Activated CD4-positive, alpha-beta memory T cell treated with anti-CD3 and anti-CD28 coated beads for 36 hours (primary cell): ENCODE results near the gene C2orf49. TPM values are rescaled to one million over a fixed set of nuclear protein-coding genes. Genes with fewer than 3 reads are reported as not detected.

ENCODE experiments used
- CTCF ChIA-PET: fragments of 350-600 bp; sonication (Branson Sonifier 250); formaldehyde crosslinking; loops from one replicate; lab custom pipeline; 2021; ENCODE audit warnings: antibody characterized with exemption, inconsistent platforms; lab: Charles Lee
- POLR2A ChIA-PET: fragments of 350-600 bp; sonication (Branson Sonifier 250); formaldehyde crosslinking; loops from one replicate; lab custom pipeline; 2021; ENCODE audit warnings: antibody characterized with exemption; lab: Charles Lee
- DNase-seq: peaks from one replicate; pipeline ENCODE4 v3.0.0-alpha.2; 2020
- H3K27ac Mint-ChIP-seq: one replicate; pipeline ENCODE4 v1.8.0; 2021; ENCODE audit warnings: mixed read lengths
- H3K27me3 Mint-ChIP-seq: one replicate; pipeline ENCODE4 v1.8.0; 2021; ENCODE audit warnings: mixed read lengths
- H3K36me3 Mint-ChIP-seq: one replicate; pipeline ENCODE4 v1.8.0; 2021; ENCODE audit warnings: mixed read lengths
- H3K4me1 Mint-ChIP-seq: one replicate; pipeline ENCODE4 v1.8.0; 2021; ENCODE audit warnings: low read depth, mixed read lengths
- H3K4me3 Mint-ChIP-seq: one replicate; pipeline ENCODE4 v1.8.0; 2021; ENCODE audit warnings: mild to moderate bottlenecking, mixed read lengths
- H3K9me3 Mint-ChIP-seq: one replicate; pipeline ENCODE4 v1.8.0; 2021; ENCODE audit warnings: mixed read lengths
- intact Hi-C: fragments of 100-400 bp; cut with micrococcal nuclease; formaldehyde crosslinking; loops from one replicate; pipeline ENCODE4 v1.15.1; 2023
- total RNA-seq, 2 experiments: library from RNA; stranded (reverse); gene quantifications; one replicate each; pipeline ENCODE4 v1.2.3, GENCODE V29; 2021

C2orf49 gene
- total RNA-seq, 2 experiments from 2014 or later = 16.9 to 20.2 TPM

- no peak for DNase-seq
- peaks cover 32% of the 10 kb centered on the region for H3K4me1 Mint-ChIP-seq
- H3K36me3 Mint-ChIP-seq = peaks cover 3% of the 10 kb centered on the region
- H3K27ac Mint-ChIP-seq = no peak overlapping the region
- CTCF ChIA-PET = interaction anchor here (0.6 to 1.1 kb wide), 2 partner anchors 9 to 32 kb away, joined by 3 read pairs; no protein-coding TSS in a partner anchor
- no peak overlapping the region for H3K4me3 Mint-ChIP-seq
- intact Hi-C loops = loop anchor here (10.0 kb wide), 2 partner anchors 301 to 409 kb away; partner anchors contain the start of genes MRPS9 and NCK2
- POLR2A ChIA-PET = no interaction called here
- no peaks in the 10 kb centered on the region for H3K9me3 Mint-ChIP-seq
- no peaks in the 10 kb centered on the region for H3K27me3 Mint-ChIP-seq
These were observed 1.9 kb upstream of the C2orf49 start for GRCh38 chr2:105335469-105335868.

- no peaks in the 10 kb centered on the region for H3K27me3 Mint-ChIP-seq
- DNase-seq = no peak
- ChIA-PET POLR2A (interaction anchor here (2.0 kb wide), 1 partner anchor 8 kb away, joined by 16 read pairs; the partner anchor contains the start of gene TGFBRAP1), CTCF (interaction anchor here (1.3 kb wide), 1 partner anchor 9 kb away, joined by 5 read pairs; no protein-coding TSS in a partner anchor)
- peak overlapping the region; percentile 99 for H3K27ac Mint-ChIP-seq
- H3K36me3 Mint-ChIP-seq = peaks cover 11% of the 10 kb centered on the region
- peak overlapping the region; percentile 95 for H3K4me3 Mint-ChIP-seq
- intact Hi-C loops = loop anchor here (1.0 to 10.0 kb wide), 3 partner anchors 7 to 408 kb away; partner anchors contain the start of genes MRPS9, NCK2 and TGFBRAP1
- no peaks in the 10 kb centered on the region for H3K9me3 Mint-ChIP-seq
- H3K4me1 Mint-ChIP-seq = peaks cover 33% of the 10 kb centered on the region
These were observed 586 bp upstream of the C2orf49 start for GRCh38 chr2:105336786-105337121.

- DNase-seq = no peak
- CTCF ChIA-PET = interaction anchor here (1.2 to 1.3 kb wide), 2 partner anchors 10 to 50 kb away, joined by 5 read pairs; no protein-coding TSS in a partner anchor
- Mint-ChIP-seq H3K4me1 (peaks cover 33% of the 10 kb centered on the region), H3K27me3 (no peaks in the 10 kb centered on the region), H3K27ac (peak overlapping the region; percentile 99), H3K4me3 (peak overlapping the region; percentile 95), H3K36me3 (peaks cover 18% of the 10 kb centered on the region), H3K9me3 (no peaks in the 10 kb centered on the region)
- POLR2A ChIA-PET = interaction anchor here (2.0 kb wide), 1 partner anchor 9 kb away, joined by 16 read pairs; the partner anchor contains the start of gene TGFBRAP1
- intact Hi-C loops = loop anchor here (10.0 kb wide), 2 partner anchors 303 to 407 kb away; partner anchors contain the start of genes MRPS9 and NCK2
These were observed 663 bp downstream of the C2orf49 start for GRCh38 chr2:105338020-105338385.

GRCh38 chr2:105339414-105339813 lies 2.1 kb downstream of the C2orf49 start:
- Mint-ChIP-seq H3K36me3 (peaks cover 27% of the 10 kb centered on the region), H3K27me3 (no peaks in the 10 kb centered on the region), H3K4me1 (peaks cover 33% of the 10 kb centered on the region), H3K27ac (no peak overlapping the region), H3K9me3 (no peaks in the 10 kb centered on the region), H3K4me3 (peak overlapping the region; percentile 95)
- no peak for DNase-seq
- intact Hi-C loops = loop anchor here (10.0 kb wide), 2 partner anchors 305 to 405 kb away; partner anchors contain the start of genes MRPS9 and NCK2
- POLR2A ChIA-PET = interaction anchor here (1.8 kb wide), 1 partner anchor 9 kb away, joined by 9 read pairs; the partner anchor contains the start of gene TGFBRAP1
- CTCF ChIA-PET = interaction anchor here (1.0 to 2.1 kb wide), 3 partner anchors 9 to 56 kb away, joined by 3 to 4 read pairs (median 3); no protein-coding TSS in a partner anchor

- POLR2A ChIA-PET = no interaction called here
- no peak overlapping the region for H3K4me3 Mint-ChIP-seq
- peaks cover 43% of the 10 kb centered on the region for H3K36me3 Mint-ChIP-seq
- H3K27ac Mint-ChIP-seq = no peak overlapping the region
- DNase-seq = no peak
- peaks cover 7% of the 10 kb centered on the region for H3K4me1 Mint-ChIP-seq
- H3K27me3 Mint-ChIP-seq = no peaks in the 10 kb centered on the region
- intact Hi-C loops = no loop called here
- no peaks in the 10 kb centered on the region for H3K9me3 Mint-ChIP-seq
- CTCF ChIA-PET = interaction anchor here (0.6 to 1.6 kb wide), 5 partner anchors 9 to 539 kb away, joined by 3 to 7 read pairs (median 3); partner anchors contain the start of gene TGFBRAP1
These were observed 7.5 kb downstream of the C2orf49 start for GRCh38 chr2:105344704-105345345.

GRCh38 chr2:105357122-105357521 lies 19.8 kb downstream of the C2orf49 start:
- no peak for DNase-seq
- ChIA-PET CTCF (interaction anchor here (1.4 kb wide), 1 partner anchor 12 kb away, joined by 4 read pairs; no protein-coding TSS in a partner anchor), POLR2A (no interaction called here)
- no peak overlapping the region for H3K27ac Mint-ChIP-seq
- H3K9me3 Mint-ChIP-seq = peaks cover 16% of the 10 kb centered on the region
- peaks cover 56% of the 10 kb centered on the region for H3K36me3 Mint-ChIP-seq
- intact Hi-C loops = no loop called here
- H3K27me3 Mint-ChIP-seq = no peaks in the 10 kb centered on the region
- H3K4me3 Mint-ChIP-seq = no peak overlapping the region
- H3K4me1 Mint-ChIP-seq = peaks cover 12% of the 10 kb centered on the region

- peaks cover 16% of the 10 kb centered on the region for H3K9me3 Mint-ChIP-seq
- intact Hi-C loops = no loop called here
- POLR2A ChIA-PET = no interaction called here
- CTCF ChIA-PET = interaction anchor here (1.4 kb wide), 1 partner anchor 11 kb away, joined by 4 read pairs; no protein-coding TSS in a partner anchor
- DNase-seq = no peak
- peaks cover 48% of the 10 kb centered on the region for H3K36me3 Mint-ChIP-seq
- H3K27me3 Mint-ChIP-seq = no peaks in the 10 kb centered on the region
- H3K27ac Mint-ChIP-seq = no peak overlapping the region
- peaks cover 15% of the 10 kb centered on the region for H3K4me1 Mint-ChIP-seq
- no peak overlapping the region for H3K4me3 Mint-ChIP-seq
These were observed 21.3 kb downstream of the C2orf49 start for GRCh38 chr2:105358593-105358992.

- POLR2A ChIA-PET = no interaction called here
- no peak overlapping the region for H3K27ac Mint-ChIP-seq
These were observed 24.0 kb downstream of the C2orf49 start for GRCh38 chr2:105361102-105361889.

GRCh38 chr2:105362862-105363591 lies 25.7 kb downstream of the C2orf49 start:
- Mint-ChIP-seq H3K36me3 (peaks cover 17% of the 10 kb centered on the region), H3K27me3 (no peaks in the 10 kb centered on the region), H3K9me3 (no peaks in the 10 kb centered on the region), H3K4me3 (no peak overlapping the region), H3K4me1 (peaks cover 15% of the 10 kb centered on the region), H3K27ac (no peak overlapping the region)
- DNase-seq = no peak
- ChIA-PET CTCF (interaction anchor here (0.5 kb wide), 1 partner anchor 724 kb away, joined by 3 read pairs; no protein-coding TSS in a partner anchor), POLR2A (no interaction called here)
- intact Hi-C loops = no loop called here

More at GRCh38 chr2:105361102-105361889, 24.0 kb downstream of the C2orf49 start:
- H3K36me3 Mint-ChIP-seq = peaks cover 30% of the 10 kb centered on the region
- peaks cover 15% of the 10 kb centered on the region for H3K4me1 Mint-ChIP-seq
- H3K4me3 Mint-ChIP-seq = no peak overlapping the region
- DNase-seq = peak; percentile 22
- intact Hi-C loops = no loop called here
- no peaks in the 10 kb centered on the region for H3K27me3 Mint-ChIP-seq
- CTCF ChIA-PET = no interaction called here
- peaks cover 8% of the 10 kb centered on the region for H3K9me3 Mint-ChIP-seq

GRCh38 chr2:105364436-105365139 lies 27.2 kb downstream of the C2orf49 start:
- H3K4me1 Mint-ChIP-seq = peaks cover 15% of the 10 kb centered on the region
- no peak overlapping the region for H3K4me3 Mint-ChIP-seq
- peaks cover 7% of the 10 kb centered on the region for H3K36me3 Mint-ChIP-seq
- ChIA-PET CTCF (interaction anchor here (1.1 kb wide), 1 partner anchor 156 kb away, joined by 3 read pairs; no protein-coding TSS in a partner anchor), POLR2A (no interaction called here)
- intact Hi-C loops = no loop called here
- no peak for DNase-seq
- H3K27me3 Mint-ChIP-seq = no peaks in the 10 kb centered on the region
- no peak overlapping the region for H3K27ac Mint-ChIP-seq
- no peaks in the 10 kb centered on the region for H3K9me3 Mint-ChIP-seq

- no peaks in the 10 kb centered on the region for H3K9me3 Mint-ChIP-seq
- ChIA-PET CTCF (no interaction called here), POLR2A (no interaction called here)
- H3K27ac Mint-ChIP-seq = no peak overlapping the region
- no peak for DNase-seq
- H3K4me1 Mint-ChIP-seq = peaks cover 21% of the 10 kb centered on the region
- no peaks in the 10 kb centered on the region for H3K27me3 Mint-ChIP-seq
- no peak overlapping the region for H3K4me3 Mint-ChIP-seq
- H3K36me3 Mint-ChIP-seq = peaks cover 4% of the 10 kb centered on the region
- intact Hi-C loops = no loop called here
These were observed 27.9 kb downstream of the C2orf49 start for GRCh38 chr2:105365206-105365605.
